Aorta (tissue), 5 donors: ENCODE results near the gene RAP1GAP. TPM values are rescaled to one million over a fixed set of nuclear protein-coding genes. Genes with fewer than 3 reads are reported as not detected.

Source experiments
- ATAC-seq: fragments of 200-7000 bp; cut with Tn5 transposase; one replicate; pipeline ENCODE4 v1.9.1; 2022; ENCODE audit warnings: moderate library complexity; ENCODE audit not compliant: low FRiP score
- DNase-seq, 2 donors: peaks; one replicate each; pipeline ENCODE4 v3.0.0-alpha.2; 2020
- H3K27ac ChIP-seq, 2 donors: one replicate each; pipeline ENCODE4 v1.5.1; 2013; ENCODE audit warnings: low read length in 2 of 2, mild to moderate bottlenecking in 2 of 2, moderate library complexity in 2 of 2, control low read depth in 1 of 2, inconsistent platforms in 1 of 2, low read depth in 1 of 2
- H3K27me3 ChIP-seq, 2 donors: one replicate each; pipeline ENCODE4 v1.6.1; 2013; ENCODE audit warnings: control low read depth in 1 of 2, low read length in 1 of 2, mild to moderate bottlenecking in 1 of 2, moderate library complexity in 1 of 2; ENCODE audit not compliant: insufficient read depth in 2 of 2, control insufficient read depth in 1 of 2
- H3K36me3 ChIP-seq, 2 donors: one replicate each; pipeline ENCODE4 v1.6.1; 2013; ENCODE audit warnings: control low read depth in 1 of 2, low read length in 1 of 2, mild to moderate bottlenecking in 1 of 2; ENCODE audit not compliant: insufficient read depth in 2 of 2, control insufficient read depth in 1 of 2
- H3K4me1 ChIP-seq, 2 donors: one replicate each; pipeline ENCODE4 v1.6.1; 2013; ENCODE audit warnings: low read length in 2 of 2, control low read depth in 1 of 2, mild to moderate bottlenecking in 1 of 2, moderate library complexity in 1 of 2; ENCODE audit not compliant: insufficient read depth in 2 of 2, control insufficient read depth in 1 of 2
- H3K4me3 ChIP-seq, 2 donors: one replicate each; pipeline ENCODE4 v1.5.1; 2013; ENCODE audit warnings: low read length in 2 of 2, control low read depth in 1 of 2, mild to moderate bottlenecking in 1 of 2
- H3K9me3 ChIP-seq: one replicate; pipeline ENCODE4 v1.6.1; 2013; ENCODE audit warnings: mild to moderate bottlenecking, low read length; ENCODE audit not compliant: control insufficient read depth
- WGBS, 2 donors: extraction: QIAGEN DNeasy Blood & Tissue Kit; methylation state at CpG; one replicate each; pipeline ENCODE4 v1.1.7; 2013; 5-methylcytosine and 5-hydroxymethylcytosine counted together
- intact Hi-C, 2 donors: fragments of 100-400 bp; cut with DNase I; formaldehyde crosslinking; loops; one replicate each; pipeline versions ENCODE4 v1.14.2 to v1.15.0; 2022
- polyA plus RNA-seq, 2 donors: library from polyadenylated mRNA; stranded (reverse); fragments of 200-250 nt; gene quantifications; one replicate each; pipeline ENCODE4 v1.2.3, GENCODE V29; 2013
- total RNA-seq, 2 donors: library from RNA; stranded (reverse); fragmentation: NEBNext Ultra II Directional; extraction: Animal tissue kit (Norgen Biotek cat#: 25700); gene quantifications; one replicate each; pipeline ENCODE4 v1.2.1, GENCODE V29; 2021
- donor health status: healthy with polysubstance abuse.
- donor health status: Bipolar disorder and iron deficiency.
- donor health status: DM: no; HTN: no; CAD: no.
- donor health status: DM: no; HTN: no; CAD: no.
- donor health status: DM: yes; HTN: yes; CAD: no.

Gene RAP1GAP
- total and polyA plus RNA-seq, 4 donors, result 0.33 to 4.9 (median 0.71) TPM

- Histone ChIP-seq H3K4me3 (no peak overlapping the region), H3K27me3 (no peaks in the 10 kb centered on the region), H3K4me1 (no peaks in the 10 kb centered on the region), H3K9me3 (no peaks in the 10 kb centered on the region), H3K27ac (no peak overlapping the region), H3K36me3 (no peaks in the 10 kb centered on the region)
- DNase-seq, result no peak
- no peak for ATAC-seq
- WGBS, 2 donors, result 36 to 37% methylated on average over 13 of the region's 13 CpGs
- intact Hi-C loops, result no loop called here
These were observed 38.4 kb downstream of the RAP1GAP start for GRCh38 chr1:21630571-21631343.

GRCh38 chr1:21629971-21630370 lies 39.2 kb downstream of the RAP1GAP start:
- Histone ChIP-seq H3K9me3 (no peaks in the 10 kb centered on the region), H3K4me1 (no peaks in the 10 kb centered on the region), H3K27ac (no peak overlapping the region), H3K4me3 (no peak overlapping the region), H3K27me3 (no peaks in the 10 kb centered on the region), H3K36me3 (no peaks in the 10 kb centered on the region)
- intact Hi-C loops, result no loop called here
- 88 to 91% methylated on average over 4 of the region's 4 CpGs for WGBS, 2 donors
- no peak for ATAC-seq
- no peak for DNase-seq

GRCh38 chr1:21628798-21629393 lies 40.3 kb downstream of the RAP1GAP start:
- no peak overlapping the region for H3K27ac ChIP-seq
- no peaks in the 10 kb centered on the region for H3K27me3 ChIP-seq
- WGBS, 2 donors, result 66 to 82% methylated on average over 7 of the region's 7 CpGs
- H3K36me3 ChIP-seq, result no peaks in the 10 kb centered on the region
- H3K4me3 ChIP-seq, result no peak overlapping the region
- intact Hi-C loops, result no loop called here
- ATAC-seq (no peak), DNase-seq (no peak)
- no peaks in the 10 kb centered on the region for H3K9me3 ChIP-seq
- H3K4me1 ChIP-seq, result no peaks in the 10 kb centered on the region

GRCh38 chr1:21626921-21627339 lies 42.2 kb downstream of the RAP1GAP start:
- WGBS, 2 donors, result 92 to 93% methylated on average over 11 of the region's 11 CpGs
- ATAC-seq (no peak), DNase-seq (no peak)
- H3K4me1 ChIP-seq, result no peaks in the 10 kb centered on the region
- no peak overlapping the region for H3K27ac ChIP-seq
- no peak overlapping the region for H3K4me3 ChIP-seq
- H3K36me3 ChIP-seq, result no peaks in the 10 kb centered on the region
- intact Hi-C loops, result no loop called here
- H3K9me3 ChIP-seq, result no peaks in the 10 kb centered on the region
- no peaks in the 10 kb centered on the region for H3K27me3 ChIP-seq

- H3K4me3 ChIP-seq, result no peak overlapping the region
- ATAC-seq (no peak), DNase-seq (no peak)
- H3K4me1 ChIP-seq, result no peaks in the 10 kb centered on the region
- no peaks in the 10 kb centered on the region for H3K9me3 ChIP-seq
- H3K27ac ChIP-seq, result no peak overlapping the region
- no peaks in the 10 kb centered on the region for H3K27me3 ChIP-seq
- intact Hi-C loops, result no loop called here
- H3K36me3 ChIP-seq, result no peaks in the 10 kb centered on the region
- WGBS, 2 donors, result 82 to 84% methylated on average over 13 of the region's 13 CpGs
These were observed 43.6 kb downstream of the RAP1GAP start for GRCh38 chr1:21625390-21626190.

GRCh38 chr1:21624571-21625389 lies 44.4 kb downstream of the RAP1GAP start:
- no peaks in the 10 kb centered on the region for H3K27me3 ChIP-seq
- 53 to 61% methylated on average over 11 of the region's 11 CpGs for WGBS, 2 donors
- no peak for ATAC-seq

GRCh38 chr1:21623410-21623961 lies 45.7 kb downstream of the RAP1GAP start:
- intact Hi-C loops, result no loop called here
- no peaks in the 10 kb centered on the region for H3K27me3 ChIP-seq
- no peak for ATAC-seq

More at GRCh38 chr1:21624571-21625389, 44.4 kb downstream of the RAP1GAP start:
- Histone ChIP-seq H3K27ac (no peak overlapping the region), H3K36me3 (no peaks in the 10 kb centered on the region), H3K4me1 (no peaks in the 10 kb centered on the region), H3K9me3 (no peaks in the 10 kb centered on the region), H3K4me3 (no peak overlapping the region)
- DNase-seq, result no peak
- intact Hi-C loops, result no loop called here

More at GRCh38 chr1:21623410-21623961, 45.7 kb downstream of the RAP1GAP start:
- Histone ChIP-seq H3K36me3 (no peaks in the 10 kb centered on the region), H3K27ac (no peak overlapping the region), H3K4me3 (no peak overlapping the region), H3K9me3 (no peaks in the 10 kb centered on the region), H3K4me1 (no peaks in the 10 kb centered on the region)
- 76 to 80% methylated on average over 10 of the region's 10 CpGs for WGBS, 2 donors
- DNase-seq, result no peak
